ENCODE results near the gene RBM28.

Gene RBM28

DNA sequence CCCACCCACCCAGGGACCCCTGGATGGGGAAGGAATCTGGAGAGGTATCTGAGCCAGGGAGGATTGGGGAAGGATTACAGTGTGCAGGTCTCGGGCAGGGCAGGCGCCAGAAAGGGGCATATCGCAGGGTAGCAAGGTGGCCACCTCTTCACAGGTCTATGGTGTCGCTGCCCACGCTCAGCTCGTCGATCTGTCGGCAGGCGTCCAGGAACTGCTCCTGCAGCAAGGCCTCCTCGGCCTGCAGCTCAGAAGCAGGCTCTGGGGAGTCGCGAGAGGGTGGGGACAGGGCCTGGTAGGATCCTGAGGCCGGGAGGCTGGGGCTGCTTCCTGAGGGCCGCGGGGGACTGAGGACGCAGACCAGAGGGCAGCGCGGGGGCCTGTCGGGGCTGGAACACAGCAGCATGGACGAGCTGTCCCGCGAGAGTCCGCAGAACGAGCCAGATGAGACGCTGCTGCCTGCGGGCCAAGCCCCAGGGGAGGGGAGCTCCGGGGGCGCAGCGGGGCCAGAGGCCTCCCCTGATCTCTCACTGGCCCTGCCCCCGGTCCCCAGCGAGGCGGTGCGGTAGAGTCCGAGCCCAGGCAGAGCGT, 7.1 kb upstream of the RBM28 start:
- Histone ChIP-seq H3K4me3 (ENCODE audit: low read depth, low read length) (no peak overlapping the region), H3K27ac (no peak overlapping the region)

DNA sequence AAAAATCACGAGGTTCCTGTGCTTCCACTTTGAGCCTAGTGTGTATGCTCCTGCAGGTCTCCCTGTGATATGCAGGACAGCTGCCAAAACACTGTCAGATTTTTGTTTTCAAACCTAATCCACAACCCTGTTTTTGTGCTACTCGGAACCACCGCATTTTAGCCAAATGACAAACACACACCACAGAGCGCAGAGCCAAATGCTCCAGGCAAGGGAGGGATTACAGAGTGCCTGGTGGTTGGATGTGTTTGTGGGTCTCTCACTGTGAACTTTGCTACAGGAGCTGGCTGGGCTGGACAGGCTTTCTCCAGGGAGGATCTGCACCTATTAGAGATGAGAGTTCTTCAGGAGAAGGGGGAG, 5.7 kb upstream of the RBM28 start:
- DNase-seq = no peak
- Histone ChIP-seq H3K27me3 (ENCODE audit: insufficient read depth, low read depth, severe bottlenecking) (no peaks in the 10 kb centered on the region), H3K36me3 (no peaks in the 10 kb centered on the region), H3K27ac (no peak overlapping the region), H3K4me3 (ENCODE audit: low read depth, low read length) (no peak overlapping the region), H3K9me3 (ENCODE audit: severe bottlenecking) (no peaks in the 10 kb centered on the region)
- TF ChIP-seq, protein P1, sequence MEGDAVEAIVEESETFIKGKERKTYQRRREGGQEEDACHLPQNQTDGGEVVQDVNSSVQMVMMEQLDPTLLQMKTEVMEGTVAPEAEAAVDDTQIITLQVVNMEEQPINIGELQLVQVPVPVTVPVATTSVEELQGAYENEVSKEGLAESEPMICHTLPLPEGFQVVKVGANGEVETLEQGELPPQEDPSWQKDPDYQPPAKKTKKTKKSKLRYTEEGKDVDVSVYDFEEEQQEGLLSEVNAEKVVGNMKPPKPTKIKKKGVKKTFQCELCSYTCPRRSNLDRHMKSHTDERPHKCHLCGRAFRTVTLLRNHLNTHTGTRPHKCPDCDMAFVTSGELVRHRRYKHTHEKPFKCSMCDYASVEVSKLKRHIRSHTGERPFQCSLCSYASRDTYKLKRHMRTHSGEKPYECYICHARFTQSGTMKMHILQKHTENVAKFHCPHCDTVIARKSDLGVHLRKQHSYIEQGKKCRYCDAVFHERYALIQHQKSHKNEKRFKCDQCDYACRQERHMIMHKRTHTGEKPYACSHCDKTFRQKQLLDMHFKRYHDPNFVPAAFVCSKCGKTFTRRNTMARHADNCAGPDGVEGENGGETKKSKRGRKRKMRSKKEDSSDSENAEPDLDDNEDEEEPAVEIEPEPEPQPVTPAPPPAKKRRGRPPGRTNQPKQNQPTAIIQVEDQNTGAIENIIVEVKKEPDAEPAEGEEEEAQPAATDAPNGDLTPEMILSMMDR (IDR thresholded peaks at IDR 0.05; ENCODE audit: low read depth, low read length) = no peak

More for the DNA sequence above, 7.1 kb upstream of the RBM28 start:
- DNase-seq = no peak
- TF ChIP-seq, protein P1 (IDR thresholded peaks at IDR 0.05; ENCODE audit: low read depth, low read length) = no peak
- Histone ChIP-seq H3K9me3 (ENCODE audit: severe bottlenecking) (no peaks in the 10 kb centered on the region), H3K36me3 (no peaks in the 10 kb centered on the region), H3K27me3 (ENCODE audit: insufficient read depth, low read depth, severe bottlenecking) (no peaks in the 10 kb centered on the region)

DNA sequence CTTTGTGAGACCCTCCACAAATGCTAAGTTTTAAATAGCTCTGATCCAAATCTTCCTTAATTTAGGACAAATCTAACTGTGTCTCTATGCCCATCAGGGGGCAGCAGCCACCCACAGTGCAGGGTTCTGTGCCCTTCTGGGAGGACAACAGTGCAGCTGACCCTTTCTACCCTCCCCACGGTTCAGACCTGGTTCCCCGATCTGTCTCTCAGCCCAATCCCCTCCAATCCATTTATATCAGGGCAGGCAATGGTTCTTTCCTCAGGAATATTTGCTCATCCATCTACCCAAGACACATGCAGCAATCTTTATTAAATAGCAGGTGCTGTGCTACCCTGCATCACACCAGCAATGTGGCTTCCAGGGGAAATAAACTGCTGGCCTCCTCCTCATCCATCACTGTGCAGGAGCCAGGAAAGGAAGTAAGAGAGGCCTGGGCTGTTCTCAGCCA, 4.0 kb upstream of the RBM28 start:
- no peak overlapping the region for H3K27ac ChIP-seq
- H3K27me3 ChIP-seq (ENCODE audit: insufficient read depth, low read depth, severe bottlenecking) = no peaks in the 10 kb centered on the region
- TF ChIP-seq, protein P1 (IDR thresholded peaks at IDR 0.05; ENCODE audit: low read depth, low read length) = peak; percentile 79
- H3K36me3 ChIP-seq = no peaks in the 10 kb centered on the region
- peak; percentile 74 for DNase-seq
- no peaks in the 10 kb centered on the region for H3K9me3 ChIP-seq (ENCODE audit: severe bottlenecking)
- no peak overlapping the region for H3K4me3 ChIP-seq (ENCODE audit: low read depth, low read length)

DNA sequence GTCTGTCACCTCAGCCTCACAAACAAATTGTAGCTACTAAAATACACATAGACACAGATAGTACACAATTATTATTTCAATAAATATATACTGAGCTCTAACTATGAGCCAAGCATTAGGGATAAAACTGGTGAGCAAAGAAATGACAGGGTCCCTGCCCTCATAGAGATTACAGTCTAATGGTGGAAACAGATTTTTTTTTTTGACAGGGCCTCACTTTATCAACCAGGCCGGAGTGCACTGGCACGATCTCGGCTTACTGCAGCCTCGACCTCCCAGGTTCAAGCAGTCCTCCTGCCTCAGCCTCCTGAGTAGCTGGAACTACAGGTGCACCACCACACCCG, 695 bp upstream of the RBM28 start:
- Histone ChIP-seq H3K36me3 (peaks cover 7% of the 10 kb centered on the region), H3K27me3 (ENCODE audit: insufficient read depth, low read depth, severe bottlenecking) (no peaks in the 10 kb centered on the region), H3K4me3 (ENCODE audit: low read depth, low read length) (no peak overlapping the region), H3K9me3 (ENCODE audit: severe bottlenecking) (no peaks in the 10 kb centered on the region), H3K27ac (no peak overlapping the region)
- TF ChIP-seq, protein P1 (IDR thresholded peaks at IDR 0.05; ENCODE audit: low read depth, low read length) = no peak
- DNase-seq = no peak

DNA sequence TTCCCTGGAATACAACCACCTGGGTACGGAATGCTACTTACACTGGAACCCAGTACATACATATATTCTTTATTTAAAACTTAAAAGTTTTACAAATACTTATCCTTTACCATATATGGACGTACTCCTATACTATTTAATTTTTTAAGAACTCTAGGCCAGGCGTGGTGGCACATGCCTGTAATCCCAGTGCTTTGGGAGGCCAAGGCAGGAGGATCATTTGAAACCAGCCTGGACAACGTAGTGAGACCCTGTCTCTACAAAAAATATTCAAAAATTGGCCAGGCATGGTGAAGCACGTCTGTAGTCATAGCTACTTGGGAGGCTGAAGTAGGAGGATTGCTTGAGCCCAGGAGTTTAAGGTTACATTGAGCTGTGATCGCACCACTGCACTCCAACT, 2.0 kb downstream of the RBM28 start:
- no peak for DNase-seq
- TF ChIP-seq, protein P1 (IDR thresholded peaks at IDR 0.05; ENCODE audit: low read depth, low read length) = no peak
- Histone ChIP-seq H3K9me3 (ENCODE audit: severe bottlenecking) (no peaks in the 10 kb centered on the region), H3K36me3 (peaks cover 31% of the 10 kb centered on the region), H3K4me3 (ENCODE audit: low read depth, low read length) (no peak overlapping the region), H3K27ac (no peak overlapping the region), H3K27me3 (ENCODE audit: insufficient read depth, low read depth, severe bottlenecking) (no peaks in the 10 kb centered on the region)

DNA sequence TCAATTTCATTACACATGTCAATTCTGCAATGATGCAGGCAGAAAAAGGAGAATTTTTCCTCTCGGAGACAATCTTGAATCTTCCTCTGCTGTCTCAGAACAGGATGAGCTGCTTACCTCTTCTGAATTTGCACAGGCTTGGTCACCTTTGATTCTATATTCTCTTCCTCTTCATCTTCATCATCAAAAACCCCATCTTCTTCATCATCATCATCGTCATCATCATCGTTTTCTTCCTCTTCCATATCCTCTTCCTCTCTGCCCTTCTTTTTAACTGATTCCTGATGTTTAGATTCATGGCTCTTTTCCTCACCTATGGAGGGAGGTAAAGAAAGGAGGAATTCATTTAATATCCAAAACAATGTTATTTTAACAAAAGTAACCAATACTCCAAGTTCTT, 8.0 kb downstream of the RBM28 start:
- no peak overlapping the region for H3K27ac ChIP-seq
- DNase-seq = no peak
- no peaks in the 10 kb centered on the region for H3K9me3 ChIP-seq (ENCODE audit: severe bottlenecking)
- no peak overlapping the region for H3K4me3 ChIP-seq (ENCODE audit: low read depth, low read length)
- TF ChIP-seq, protein P1 (IDR thresholded peaks at IDR 0.05; ENCODE audit: low read depth, low read length) = no peak
- H3K36me3 ChIP-seq = peaks cover 84% of the 10 kb centered on the region
- no peaks in the 10 kb centered on the region for H3K27me3 ChIP-seq (ENCODE audit: insufficient read depth, low read depth, severe bottlenecking)

All from WERI-Rb-1 (cell line).